ENCODE measurements around the gene SUMO3.

DNA sequence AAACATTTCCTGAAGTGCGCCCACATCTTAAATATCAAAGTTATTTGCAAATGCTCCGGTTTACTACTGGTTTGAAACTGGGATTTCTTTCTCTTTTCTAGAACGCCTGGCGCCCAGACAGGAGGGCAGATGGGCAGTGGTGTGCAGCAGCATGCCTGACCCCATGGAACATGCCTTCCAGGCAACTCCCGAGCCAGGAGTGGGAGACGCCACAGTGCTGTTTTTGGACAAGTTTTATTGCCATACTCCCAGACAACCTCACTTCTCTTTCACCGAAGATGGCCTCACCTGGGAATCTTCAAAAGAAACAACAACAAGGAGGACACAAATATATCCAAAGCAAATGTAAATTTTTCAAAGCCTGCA is 37.7 kb downstream of the SUMO3 start:
- no peak for TF ChIP-seq MXI1 (IDR thresholded peaks at IDR 0.05; ENCODE audit: borderline replicate concordance, low read depth, low read length)
- TF ChIP-seq, protein P1, sequence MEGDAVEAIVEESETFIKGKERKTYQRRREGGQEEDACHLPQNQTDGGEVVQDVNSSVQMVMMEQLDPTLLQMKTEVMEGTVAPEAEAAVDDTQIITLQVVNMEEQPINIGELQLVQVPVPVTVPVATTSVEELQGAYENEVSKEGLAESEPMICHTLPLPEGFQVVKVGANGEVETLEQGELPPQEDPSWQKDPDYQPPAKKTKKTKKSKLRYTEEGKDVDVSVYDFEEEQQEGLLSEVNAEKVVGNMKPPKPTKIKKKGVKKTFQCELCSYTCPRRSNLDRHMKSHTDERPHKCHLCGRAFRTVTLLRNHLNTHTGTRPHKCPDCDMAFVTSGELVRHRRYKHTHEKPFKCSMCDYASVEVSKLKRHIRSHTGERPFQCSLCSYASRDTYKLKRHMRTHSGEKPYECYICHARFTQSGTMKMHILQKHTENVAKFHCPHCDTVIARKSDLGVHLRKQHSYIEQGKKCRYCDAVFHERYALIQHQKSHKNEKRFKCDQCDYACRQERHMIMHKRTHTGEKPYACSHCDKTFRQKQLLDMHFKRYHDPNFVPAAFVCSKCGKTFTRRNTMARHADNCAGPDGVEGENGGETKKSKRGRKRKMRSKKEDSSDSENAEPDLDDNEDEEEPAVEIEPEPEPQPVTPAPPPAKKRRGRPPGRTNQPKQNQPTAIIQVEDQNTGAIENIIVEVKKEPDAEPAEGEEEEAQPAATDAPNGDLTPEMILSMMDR (conservative IDR thresholded peaks at IDR 0.05; ENCODE audit: low read depth, low read length): no peak
- TF ChIP-seq MAZ (IDR thresholded peaks at IDR 0.05; ENCODE audit: borderline replicate concordance, low read depth, low read length): no peak
- no peak for TF ChIP-seq RCOR1 (IDR thresholded peaks at IDR 0.05; ENCODE audit: insufficient replicate concordance, low read length)
- TF ChIP-seq, protein P2, sequence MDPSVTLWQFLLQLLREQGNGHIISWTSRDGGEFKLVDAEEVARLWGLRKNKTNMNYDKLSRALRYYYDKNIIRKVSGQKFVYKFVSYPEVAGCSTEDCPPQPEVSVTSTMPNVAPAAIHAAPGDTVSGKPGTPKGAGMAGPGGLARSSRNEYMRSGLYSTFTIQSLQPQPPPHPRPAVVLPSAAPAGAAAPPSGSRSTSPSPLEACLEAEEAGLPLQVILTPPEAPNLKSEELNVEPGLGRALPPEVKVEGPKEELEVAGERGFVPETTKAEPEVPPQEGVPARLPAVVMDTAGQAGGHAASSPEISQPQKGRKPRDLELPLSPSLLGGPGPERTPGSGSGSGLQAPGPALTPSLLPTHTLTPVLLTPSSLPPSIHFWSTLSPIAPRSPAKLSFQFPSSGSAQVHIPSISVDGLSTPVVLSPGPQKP (IDR thresholded peaks at IDR 0.05; ENCODE audit: borderline replicate concordance, low read depth, low read length): no peak
- no peak for TF ChIP-seq SMC3 (IDR thresholded peaks at IDR 0.05; ENCODE audit: low read depth, low read length)
- TF ChIP-seq USF2 (IDR thresholded peaks at IDR 0.05; ENCODE audit: low read depth, low read length): no peak

Data from IMR-90 (cell line).